HL-60 (cell line): ENCODE results near the gene SNX25.

ENCODE experiments used
- DNase-seq, 2 experiments: peaks; one replicate each; pipeline ENCODE4 v3.0.0-alpha.2; 2010 to 2020; ENCODE audit warnings: low read depth in 1 of 2, low spot score in 1 of 2
- H3K27ac ChIP-seq: fragments of 250-450 bp; sonication (Bioruptor Pico); replicated peaks from 2 replicates; pipeline ENCODE4 v1.5.1; 2020; ENCODE audit warnings: mild to moderate bottlenecking, moderate library complexity
- H3K27me3 ChIP-seq: fragments of 250-450 bp; sonication (Bioruptor Pico); 2 replicates; pipeline ENCODE4 v1.5.1; 2021; ENCODE audit warnings: mild to moderate bottlenecking, moderate library complexity; ENCODE audit not compliant: insufficient read depth, poor library complexity, severe bottlenecking
- H3K4me3 ChIP-seq: replicated peaks from 2 replicates; pipeline ENCODE4 v1.5.1; 2011; ENCODE audit warnings: mild to moderate bottlenecking, control low read depth, low read length; ENCODE audit not compliant: insufficient read depth
- CTCF ChIP-seq: IDR thresholded peaks from one replicate; pipeline ENCODE4 v1.5.1; 2011; ENCODE audit warnings: low read length, control low read depth, inconsistent platforms; ENCODE audit not compliant: insufficient read depth
- GABPA ChIP-seq: IDR thresholded peaks from 2 replicates; pipeline ENCODE4 v1.6.1; 2012; ENCODE audit warnings: low read depth
- POLR2AphosphoS5 ChIP-seq: IDR thresholded peaks from 2 replicates; pipeline ENCODE4 v1.6.1; 2012; ENCODE audit warnings: low read depth
- SPI1 ChIP-seq: IDR thresholded peaks from 2 replicates; pipeline ENCODE4 v1.6.1; 2012; ENCODE audit warnings: low read depth, mild to moderate bottlenecking, borderline replicate concordance
- TF ChIP-seq, protein P1 (sequence below): IDR thresholded peaks from 2 replicates; pipeline ENCODE4 v1.6.1; 2012; ENCODE audit warnings: low read depth; ENCODE audit not compliant: insufficient replicate concordance

Gene SNX25

GRCh38 chr4:185249105-185249504 lies 39.7 kb downstream of the SNX25 start:
- peaks cover 4% of the 10 kb centered on the region for H3K27me3 ChIP-seq
- no peak for TF ChIP-seq GABPA
- no peak for TF ChIP-seq CTCF
- TF ChIP-seq SPI1, result no peak
- TF ChIP-seq, protein P1, sequence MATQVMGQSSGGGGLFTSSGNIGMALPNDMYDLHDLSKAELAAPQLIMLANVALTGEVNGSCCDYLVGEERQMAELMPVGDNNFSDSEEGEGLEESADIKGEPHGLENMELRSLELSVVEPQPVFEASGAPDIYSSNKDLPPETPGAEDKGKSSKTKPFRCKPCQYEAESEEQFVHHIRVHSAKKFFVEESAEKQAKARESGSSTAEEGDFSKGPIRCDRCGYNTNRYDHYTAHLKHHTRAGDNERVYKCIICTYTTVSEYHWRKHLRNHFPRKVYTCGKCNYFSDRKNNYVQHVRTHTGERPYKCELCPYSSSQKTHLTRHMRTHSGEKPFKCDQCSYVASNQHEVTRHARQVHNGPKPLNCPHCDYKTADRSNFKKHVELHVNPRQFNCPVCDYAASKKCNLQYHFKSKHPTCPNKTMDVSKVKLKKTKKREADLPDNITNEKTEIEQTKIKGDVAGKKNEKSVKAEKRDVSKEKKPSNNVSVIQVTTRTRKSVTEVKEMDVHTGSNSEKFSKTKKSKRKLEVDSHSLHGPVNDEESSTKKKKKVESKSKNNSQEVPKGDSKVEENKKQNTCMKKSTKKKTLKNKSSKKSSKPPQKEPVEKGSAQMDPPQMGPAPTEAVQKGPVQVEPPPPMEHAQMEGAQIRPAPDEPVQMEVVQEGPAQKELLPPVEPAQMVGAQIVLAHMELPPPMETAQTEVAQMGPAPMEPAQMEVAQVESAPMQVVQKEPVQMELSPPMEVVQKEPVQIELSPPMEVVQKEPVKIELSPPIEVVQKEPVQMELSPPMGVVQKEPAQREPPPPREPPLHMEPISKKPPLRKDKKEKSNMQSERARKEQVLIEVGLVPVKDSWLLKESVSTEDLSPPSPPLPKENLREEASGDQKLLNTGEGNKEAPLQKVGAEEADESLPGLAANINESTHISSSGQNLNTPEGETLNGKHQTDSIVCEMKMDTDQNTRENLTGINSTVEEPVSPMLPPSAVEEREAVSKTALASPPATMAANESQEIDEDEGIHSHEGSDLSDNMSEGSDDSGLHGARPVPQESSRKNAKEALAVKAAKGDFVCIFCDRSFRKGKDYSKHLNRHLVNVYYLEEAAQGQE, result no peak
- no peak for TF ChIP-seq POLR2AphosphoS5
- H3K4me3 ChIP-seq, result no peak overlapping the region
- no peak overlapping the region for H3K27ac ChIP-seq
- DNase-seq, result no peak

- Histone ChIP-seq H3K4me3 (no peak overlapping the region), H3K27ac (no peak overlapping the region), H3K27me3 (peaks cover 4% of the 10 kb centered on the region)
- TF ChIP-seq SPI1, result no peak
- TF ChIP-seq, protein P1, result no peak
- no peak for TF ChIP-seq GABPA
- no peak for TF ChIP-seq CTCF
- no peak for TF ChIP-seq POLR2AphosphoS5
- DNase-seq, result no peak
Observed at GRCh38 chr4:185254434-185254833, 45.0 kb downstream of the SNX25 start.

DNA sequence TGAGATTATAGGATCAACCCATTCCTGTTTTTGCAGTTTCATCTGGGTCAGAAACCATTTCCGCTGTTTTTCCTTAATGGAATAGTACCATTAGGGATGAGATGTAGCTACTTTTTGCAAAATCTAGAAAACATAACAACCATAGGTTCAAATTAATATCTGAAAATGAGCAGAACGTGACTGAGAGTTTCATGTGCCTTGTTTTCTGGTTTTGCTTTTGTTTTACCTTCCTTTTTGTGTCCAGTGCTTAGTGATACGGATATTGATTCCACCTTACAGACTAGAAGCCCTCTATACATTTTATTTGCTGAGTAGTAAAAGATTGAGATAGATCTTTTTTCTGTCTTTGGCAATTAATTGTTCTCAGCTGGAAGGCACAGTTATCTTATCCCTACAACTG lies 46.5 kb downstream of the SNX25 start:
- Histone ChIP-seq H3K4me3 (no peak overlapping the region), H3K27ac (no peak overlapping the region), H3K27me3 (peaks cover 4% of the 10 kb centered on the region)
- no peak for TF ChIP-seq POLR2AphosphoS5
- TF ChIP-seq SPI1, result no peak
- TF ChIP-seq GABPA, result no peak
- TF ChIP-seq, protein P1, result no peak
- no peak for TF ChIP-seq CTCF
- DNase-seq, result no peak
